Measurements from ENCODE around the gene BZW1. TPM values are rescaled to one million over a fixed set of nuclear protein-coding genes. Genes with fewer than 3 reads are reported as not detected.

BZW1 gene
- total RNA-seq, 1 experiment from 2014 or later = 454 TPM

Other genes starting within 250 kb of the BZW1 start
- gene AOX1, start 225.9 kb upstream of the BZW1 start, total RNA-seq (2021; ENCODE audit: unreplicated experiment) = 0.71 TPM
- gene CLK1, start 52.7 kb downstream of the BZW1 start, total RNA-seq (2021; ENCODE audit: unreplicated experiment) = 49.1 TPM
- gene PPIL3, start 77.2 kb downstream of the BZW1 start, total RNA-seq (2021; ENCODE audit: unreplicated experiment) = 55.9 TPM
- gene NIF3L1, start 77.5 kb downstream of the BZW1 start, total RNA-seq (2021; ENCODE audit: unreplicated experiment) = 44.7 TPM
- 51.9 TPM for gene ORC2, start 151.8 kb downstream of the BZW1 start, total RNA-seq (2021; ENCODE audit: unreplicated experiment)